GM19239 (cell line): ENCODE results near the gene KDM6B.

Source experiments
- DNase-seq: peaks from one replicate; pipeline ENCODE4 v3.0.0; 2011; ENCODE audit warnings: low spot score; ENCODE audit not compliant: insufficient read length
- FAIRE-seq: peaks from 2 replicates; lab custom pipeline; 2011; peaks lifted over from hg19 to GRCh38; lab: Jason Lieb, UNC

Gene KDM6B

DNA sequence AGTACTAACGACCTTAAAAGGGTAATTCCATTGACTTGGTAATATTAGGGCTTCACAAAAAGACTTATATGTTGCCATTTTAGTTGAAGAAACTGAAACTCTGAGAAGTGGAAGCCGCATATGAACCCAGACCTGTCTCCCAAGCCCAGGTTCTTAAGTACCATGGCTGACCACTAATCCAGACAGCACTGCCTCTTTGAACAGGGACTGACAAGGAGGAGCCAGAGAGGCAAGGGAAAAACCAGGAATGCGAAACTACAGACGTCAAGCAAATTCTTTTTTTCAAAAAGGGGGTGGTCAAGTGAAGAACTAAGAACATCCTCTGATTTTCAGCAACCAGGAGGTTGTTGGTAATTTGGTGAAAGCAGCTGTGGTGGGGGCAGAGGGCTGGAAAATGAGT is 39.0 kb downstream of the KDM6B start:
- no peak for DNase-seq
- no peak for FAIRE-seq

DNA sequence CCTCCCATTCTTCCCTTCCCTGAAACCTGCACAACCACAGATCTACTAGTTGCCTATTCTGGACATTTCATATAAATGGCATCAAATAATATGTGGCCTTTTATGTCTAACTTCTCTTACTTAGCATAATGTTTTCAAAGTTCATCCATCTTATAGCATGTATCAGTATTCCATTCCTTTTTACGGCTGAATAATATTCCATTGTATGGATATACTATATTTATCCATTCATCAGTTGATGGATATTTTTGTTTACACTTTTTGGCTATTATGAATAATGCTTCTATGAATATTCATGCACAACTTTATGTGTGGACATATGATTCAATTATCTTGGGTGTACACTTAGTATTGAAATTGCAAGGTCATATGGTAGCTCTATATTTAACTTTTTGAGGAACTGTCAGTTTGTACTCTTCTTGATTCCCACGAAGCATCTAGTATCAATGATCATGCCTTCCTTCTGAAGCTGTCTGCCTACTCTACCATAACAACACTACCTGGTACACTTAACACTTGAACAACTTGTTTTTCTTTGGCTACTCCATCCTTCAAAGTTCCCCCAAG is 41.9 kb downstream of the KDM6B start:
- FAIRE-seq = peak; percentile 51
- no peak for DNase-seq

DNA sequence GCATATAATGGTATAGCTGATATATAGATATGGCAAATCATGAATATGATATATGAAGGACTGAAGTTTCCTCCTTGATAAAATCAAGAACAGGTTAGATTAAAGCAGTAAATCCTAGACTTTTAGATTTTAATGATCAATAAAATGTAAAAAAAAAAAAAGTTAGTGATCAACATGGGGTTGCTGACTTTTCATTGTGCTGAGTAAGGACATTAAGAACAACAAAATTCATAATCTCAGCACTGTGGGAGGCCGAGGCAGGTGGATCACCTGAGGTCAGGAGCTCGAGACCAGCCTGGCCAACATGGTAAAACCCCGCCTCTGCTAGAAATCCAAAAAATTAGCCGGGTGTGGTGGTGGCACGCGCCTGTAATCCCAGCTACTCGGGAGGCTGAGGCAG is 44.2 kb downstream of the KDM6B start:
- FAIRE-seq (no peak), DNase-seq (no peak)

DNA sequence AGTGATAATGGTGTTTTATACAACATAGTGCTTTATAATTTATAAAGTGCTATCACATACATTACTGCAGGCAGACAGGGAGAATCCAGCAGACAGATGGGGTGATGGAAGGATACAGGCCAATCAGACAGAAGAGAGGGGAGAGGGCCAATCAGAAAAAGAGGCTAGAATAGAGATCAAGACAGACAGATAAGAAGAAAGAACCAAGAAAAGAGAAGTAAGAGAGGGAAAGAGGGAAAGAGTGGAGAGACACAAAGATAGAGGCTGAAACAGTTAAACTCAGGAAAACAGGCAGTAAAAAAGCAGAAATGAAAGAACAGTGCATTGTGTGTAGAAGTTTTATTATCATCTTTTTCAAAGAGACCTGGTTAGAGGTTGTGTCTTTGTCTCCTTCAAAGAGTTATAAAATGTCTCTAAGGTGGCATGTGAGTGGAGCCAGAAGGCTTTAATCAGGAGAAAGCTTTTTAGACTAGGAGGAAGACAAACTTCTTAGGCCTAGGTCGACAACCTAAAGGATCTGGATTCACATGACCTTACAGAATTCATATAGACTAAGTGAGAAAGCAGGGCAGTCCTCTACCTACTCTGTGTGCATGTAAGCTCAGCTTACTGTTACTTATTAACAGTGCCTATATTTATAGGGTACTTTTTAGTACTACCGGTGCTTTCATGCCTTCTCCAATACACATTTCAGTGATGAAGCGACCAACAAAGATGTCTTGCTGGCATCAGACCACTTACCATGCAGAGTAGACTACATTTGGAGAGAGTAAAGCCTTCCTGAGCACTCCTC is 46.3 kb downstream of the KDM6B start:
- peak; percentile 90 for FAIRE-seq
- DNase-seq = no peak

DNA sequence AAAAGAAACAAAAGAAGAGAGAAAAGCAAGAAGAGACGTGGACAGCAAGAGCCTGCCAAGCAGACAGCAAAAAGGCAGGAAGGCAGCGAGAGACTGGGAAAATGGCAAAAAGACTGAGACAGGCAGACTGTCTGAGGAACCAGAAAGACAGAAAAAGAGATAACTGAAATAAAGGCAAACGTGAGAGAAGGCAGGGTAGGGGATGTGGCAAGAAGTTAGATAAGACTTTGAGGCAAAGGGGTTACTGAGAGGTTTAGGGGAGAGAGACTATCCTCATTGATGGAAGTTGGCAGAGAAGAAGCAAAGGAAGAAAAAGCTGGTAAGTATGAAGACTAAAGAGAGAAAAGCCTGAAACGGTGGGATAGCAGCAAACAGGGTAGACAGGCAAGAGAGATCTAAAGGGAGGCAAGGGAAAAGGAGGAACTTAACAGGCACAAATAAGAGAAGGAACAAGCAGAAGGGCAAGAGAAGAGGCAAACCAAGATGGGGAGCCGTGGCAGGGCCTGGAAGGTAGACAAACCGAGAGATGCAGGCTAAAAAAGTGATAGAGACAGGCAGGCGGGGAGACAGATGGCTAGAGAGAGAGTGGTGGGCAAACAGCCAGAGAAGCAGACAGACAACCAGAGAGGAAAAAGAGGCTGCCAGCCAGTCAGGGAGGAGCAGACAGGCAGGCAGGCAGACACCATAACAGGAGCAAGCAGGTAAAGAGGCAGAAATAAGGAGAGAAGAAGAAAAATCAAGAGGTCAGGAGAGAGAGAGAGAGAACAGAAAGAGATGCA is 47.4 kb downstream of the KDM6B start:
- no peak for DNase-seq
- FAIRE-seq = peak; percentile 4

DNA sequence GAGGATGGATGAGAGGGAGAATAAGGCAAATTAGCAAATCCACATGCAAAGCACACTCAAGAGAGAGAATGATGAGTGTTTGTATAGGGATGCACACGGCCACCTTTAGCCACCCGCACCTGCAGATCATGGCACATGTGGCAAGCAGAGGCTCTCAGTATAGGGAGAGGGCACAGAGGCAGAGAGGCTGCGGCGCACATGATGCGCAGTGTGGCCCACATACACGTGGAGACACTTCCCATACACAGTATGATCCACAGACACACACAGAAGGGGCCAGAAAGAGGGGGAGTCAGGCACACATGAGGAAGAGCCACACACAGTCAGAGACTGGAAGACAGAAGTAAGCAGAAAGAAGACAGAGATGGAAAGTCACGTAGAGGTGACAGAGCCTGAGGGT is 48.1 kb downstream of the KDM6B start:
- FAIRE-seq (peak; percentile 28), DNase-seq (no peak)

DNA sequence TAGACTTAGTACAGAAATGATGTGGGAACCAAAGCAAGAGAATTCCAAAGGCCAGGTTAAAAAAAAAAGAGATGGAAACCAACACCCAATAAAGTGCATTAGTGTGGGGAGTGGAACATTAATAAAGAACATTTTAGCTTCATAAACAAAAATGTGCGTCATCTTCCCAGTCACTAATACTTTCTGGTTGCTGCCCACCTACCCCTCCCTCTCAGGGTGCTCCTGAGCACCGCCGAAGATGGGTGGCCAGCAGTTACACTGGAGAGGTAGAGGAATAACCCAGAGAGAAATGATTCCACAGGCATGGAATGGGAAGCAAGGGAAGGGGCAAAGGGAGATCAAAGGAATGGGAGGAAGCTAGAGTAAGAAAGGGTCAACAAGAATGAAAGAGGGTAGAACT is 48.6 kb downstream of the KDM6B start:
- FAIRE-seq (no peak), DNase-seq (no peak)
